OCI-LY1 (cell line): ENCODE results near the gene RAPGEF1.

ENCODE experiments used
- H2AFZ ChIP-seq: fragments of 200-600 bp; sonication (generic), shearing (Covaris generic); 2 replicates; pipeline ENCODE4 v1.6.0; 2014; ENCODE audit warnings: antibody characterized with exemption, mild to moderate bottlenecking, low read length
- H3F3A ChIP-seq: fragments of 200-600 bp; sonication (generic), shearing (Covaris generic); 2 replicates; pipeline ENCODE4 v1.6.0; 2014; ENCODE audit warnings: mild to moderate bottlenecking, antibody characterized with exemption, low read length, moderate library complexity; ENCODE audit not compliant: insufficient read depth
- H3K27ac ChIP-seq: fragments of 200-600 bp; sonication (generic); 2 replicates; pipeline ENCODE4 v1.5.1; 2014; ENCODE audit warnings: low read length, mixed run types, mild to moderate bottlenecking, low read depth; ENCODE audit not compliant: poor library complexity, severe bottlenecking
- H3K27me3 ChIP-seq: fragments of 200-600 bp; sonication (generic); 2 replicates; pipeline ENCODE4 v1.6.0; 2014; ENCODE audit warnings: antibody characterized with exemption, mild to moderate bottlenecking, low read length, moderate library complexity; ENCODE audit not compliant: insufficient read depth
- H3K36me3 ChIP-seq: fragments of 200-600 bp; sonication (generic); 2 replicates; pipeline ENCODE4 v1.6.1; 2014; ENCODE audit warnings: mild to moderate bottlenecking, antibody characterized with exemption, low read length, moderate library complexity, mixed read lengths; ENCODE audit not compliant: insufficient read depth
- H3K4me1 ChIP-seq: fragments of 200-600 bp; sonication (generic); 2 replicates; pipeline ENCODE4 v1.5.1; 2014; ENCODE audit warnings: mild to moderate bottlenecking, low read length, moderate library complexity; ENCODE audit not compliant: insufficient read depth, severe bottlenecking
- H3K4me2 ChIP-seq: fragments of 200-600 bp; sonication (generic), shearing (Covaris generic); 2 replicates; pipeline ENCODE4 v1.6.1; 2014; ENCODE audit warnings: low read length
- H3K4me3 ChIP-seq: fragments of 200-600 bp; sonication (generic); 2 replicates; pipeline ENCODE4 v1.5.1; 2014; ENCODE audit warnings: low read length, low read depth, mild to moderate bottlenecking, mixed read lengths; ENCODE audit not compliant: poor library complexity, severe bottlenecking
- H3K79me2 ChIP-seq: fragments of 200-600 bp; shearing (Covaris generic); 2 replicates; pipeline ENCODE4 v1.6.1; 2016; ENCODE audit warnings: mixed run types, low read length, mixed read lengths; ENCODE audit not compliant: insufficient read depth
- H3K9ac ChIP-seq: fragments of 200-600 bp; sonication (generic), shearing (Covaris generic); 2 replicates; pipeline ENCODE4 v1.6.1; 2014; ENCODE audit warnings: mild to moderate bottlenecking, low read length, mixed read lengths
- H3K9me2 ChIP-seq: fragments of 200-600 bp; sonication (generic), shearing (Covaris generic); 2 replicates; pipeline ENCODE4 v1.6.1; 2014; ENCODE audit warnings: low read depth, mild to moderate bottlenecking, low read length, mixed read lengths
- H3K9me3 ChIP-seq: fragments of 200-600 bp; shearing (Covaris generic); 2 replicates; pipeline ENCODE4 v1.6.1; 2014; ENCODE audit warnings: low read length, mixed read lengths
- H4K20me1 ChIP-seq: fragments of 200-600 bp; sonication (generic), shearing (Covaris generic); 2 replicates; pipeline ENCODE4 v1.6.0; 2016; ENCODE audit warnings: mild to moderate bottlenecking, low read length; ENCODE audit not compliant: insufficient read depth
- EZH2 ChIP-seq: fragments of 200-600 bp; sonication (generic), shearing (Covaris generic); IDR thresholded peaks from 2 replicates; pipeline ENCODE4 v1.8.0; 2017; ENCODE audit warnings: borderline replicate concordance, mixed run types, mild to moderate bottlenecking, antibody characterized with exemption, low read length, moderate library complexity, mixed read lengths
- TF ChIP-seq, protein P1 (sequence below): fragments of 200-600 bp; sonication (generic), shearing (Covaris generic); IDR thresholded peaks from 2 replicates; pipeline ENCODE4 v1.5.1; 2017; ENCODE audit warnings: mild to moderate bottlenecking, antibody characterized with exemption, low read length, moderate library complexity, mixed read lengths

RAPGEF1 gene

DNA sequence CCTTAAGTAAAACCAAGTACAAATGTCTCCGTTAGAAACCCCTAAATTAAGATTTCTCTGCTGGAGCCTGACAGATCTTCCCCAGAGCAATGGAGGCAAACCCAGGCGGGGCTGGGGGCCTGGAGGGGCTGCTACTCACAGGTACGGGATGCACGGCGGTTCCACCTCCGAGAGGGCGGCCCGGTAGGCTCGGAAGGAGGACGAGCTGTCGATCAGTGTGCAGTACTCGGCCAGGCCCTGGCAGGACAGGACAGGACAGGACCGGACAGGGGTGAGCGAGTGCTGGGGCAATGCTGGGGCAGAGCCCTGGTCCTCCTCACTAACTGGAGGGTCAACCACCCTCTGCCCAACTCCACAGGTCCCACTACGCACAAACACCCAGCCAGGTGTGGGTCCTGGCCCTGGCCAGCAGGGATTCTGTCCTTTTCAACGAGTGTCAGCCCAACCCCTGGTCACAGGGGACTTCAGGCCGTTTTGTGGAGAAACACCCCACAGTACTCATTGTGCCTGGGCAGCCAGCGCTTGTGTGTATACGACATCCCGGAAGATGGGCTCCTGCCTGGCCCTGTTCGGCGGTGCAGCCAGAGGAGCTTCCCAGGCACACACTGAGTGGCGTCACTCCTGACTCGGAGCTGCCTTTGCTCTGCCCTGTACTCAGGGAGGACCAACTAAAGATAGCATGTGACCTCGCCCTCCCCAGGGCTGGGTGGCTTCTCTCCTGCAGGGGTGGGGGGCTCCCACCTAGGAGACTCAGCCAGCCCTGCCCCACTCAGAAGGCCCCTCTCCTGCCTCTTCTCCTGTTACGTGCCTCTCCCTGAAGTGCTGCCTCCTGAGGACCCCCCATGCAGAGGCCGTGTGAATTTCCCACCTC is 157.2 kb downstream of the RAPGEF1 start:
- peaks cover 85% of the 10 kb centered on the region for H3K36me3 ChIP-seq
- no peak overlapping the region for H3K4me2 ChIP-seq
- H3K9ac ChIP-seq = no peak overlapping the region
- no peak overlapping the region for H2AFZ ChIP-seq
- no peaks in the 10 kb centered on the region for H3F3A ChIP-seq
- no peaks in the 10 kb centered on the region for H3K27me3 ChIP-seq
- no peak overlapping the region for H3K27ac ChIP-seq
- H3K79me2 ChIP-seq = no peaks in the 10 kb centered on the region
- peaks cover 7% of the 10 kb centered on the region for H3K4me1 ChIP-seq
- H3K4me3 ChIP-seq = no peak overlapping the region
- no peaks in the 10 kb centered on the region for H3K9me3 ChIP-seq
- no peaks in the 10 kb centered on the region for H3K9me2 ChIP-seq
- no peaks in the 10 kb centered on the region for H4K20me1 ChIP-seq
- TF ChIP-seq, protein P1, sequence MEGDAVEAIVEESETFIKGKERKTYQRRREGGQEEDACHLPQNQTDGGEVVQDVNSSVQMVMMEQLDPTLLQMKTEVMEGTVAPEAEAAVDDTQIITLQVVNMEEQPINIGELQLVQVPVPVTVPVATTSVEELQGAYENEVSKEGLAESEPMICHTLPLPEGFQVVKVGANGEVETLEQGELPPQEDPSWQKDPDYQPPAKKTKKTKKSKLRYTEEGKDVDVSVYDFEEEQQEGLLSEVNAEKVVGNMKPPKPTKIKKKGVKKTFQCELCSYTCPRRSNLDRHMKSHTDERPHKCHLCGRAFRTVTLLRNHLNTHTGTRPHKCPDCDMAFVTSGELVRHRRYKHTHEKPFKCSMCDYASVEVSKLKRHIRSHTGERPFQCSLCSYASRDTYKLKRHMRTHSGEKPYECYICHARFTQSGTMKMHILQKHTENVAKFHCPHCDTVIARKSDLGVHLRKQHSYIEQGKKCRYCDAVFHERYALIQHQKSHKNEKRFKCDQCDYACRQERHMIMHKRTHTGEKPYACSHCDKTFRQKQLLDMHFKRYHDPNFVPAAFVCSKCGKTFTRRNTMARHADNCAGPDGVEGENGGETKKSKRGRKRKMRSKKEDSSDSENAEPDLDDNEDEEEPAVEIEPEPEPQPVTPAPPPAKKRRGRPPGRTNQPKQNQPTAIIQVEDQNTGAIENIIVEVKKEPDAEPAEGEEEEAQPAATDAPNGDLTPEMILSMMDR = no peak
- no peak for TF ChIP-seq EZH2

DNA sequence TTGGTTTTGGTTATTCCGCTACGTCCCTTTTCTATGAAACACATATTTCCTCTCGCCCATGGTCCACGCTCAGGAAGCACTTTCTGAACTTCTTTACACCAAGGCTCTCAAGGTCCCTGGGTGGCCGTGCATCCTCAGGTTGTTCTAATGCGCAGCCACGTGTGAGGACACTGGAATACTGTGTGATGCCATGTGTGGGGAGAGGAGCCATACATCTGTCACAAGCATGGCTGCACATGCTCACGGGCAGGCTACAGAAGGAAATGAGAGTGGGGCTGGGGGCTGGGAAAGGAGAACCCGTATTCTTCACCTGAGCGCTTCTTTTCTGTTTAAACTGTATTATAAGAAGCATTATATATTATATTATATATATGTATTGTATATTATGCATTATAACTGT is 157.8 kb downstream of the RAPGEF1 start:
- H3K9me3 ChIP-seq = no peaks in the 10 kb centered on the region
- TF ChIP-seq, protein P1 = no peak
- TF ChIP-seq EZH2 = no peak

DNA sequence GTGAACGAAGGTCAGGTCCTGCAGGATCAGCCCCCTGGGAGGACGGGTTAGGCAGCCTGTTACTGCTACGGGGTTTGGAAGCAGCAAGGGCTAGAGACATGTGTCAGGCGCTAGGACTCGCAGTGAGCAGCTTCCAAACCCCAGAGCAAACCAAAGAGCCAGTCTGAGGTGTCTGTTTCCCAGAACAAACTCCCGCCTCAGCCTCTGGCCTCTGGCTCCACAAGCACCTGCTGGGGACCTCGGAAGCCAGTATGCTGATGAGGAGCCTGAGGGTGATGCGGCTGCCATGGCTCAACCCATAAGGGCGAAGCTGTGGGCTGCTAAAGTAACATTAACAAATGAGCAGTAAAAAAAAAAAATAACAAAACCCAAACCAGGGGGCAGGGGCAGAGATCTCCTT is 159.5 kb downstream of the RAPGEF1 start:
- H3K79me2 ChIP-seq = no peaks in the 10 kb centered on the region
- H3K4me3 ChIP-seq = no peak overlapping the region
- H4K20me1 ChIP-seq = no peaks in the 10 kb centered on the region
- H3F3A ChIP-seq = no peaks in the 10 kb centered on the region
- H3K36me3 ChIP-seq = peaks cover 97% of the 10 kb centered on the region
- H3K27me3 ChIP-seq = no peaks in the 10 kb centered on the region
- H3K9me2 ChIP-seq = no peaks in the 10 kb centered on the region
- no peak overlapping the region for H3K9ac ChIP-seq
- no peak overlapping the region for H3K4me2 ChIP-seq
- peaks cover 7% of the 10 kb centered on the region for H3K4me1 ChIP-seq
- no peaks in the 10 kb centered on the region for H3K9me3 ChIP-seq
- TF ChIP-seq, protein P1 = no peak
- no peak for TF ChIP-seq EZH2
- H2AFZ ChIP-seq = no peak overlapping the region
- no peak overlapping the region for H3K27ac ChIP-seq

More for the DNA sequence above, 157.8 kb downstream of the RAPGEF1 start:
- Histone ChIP-seq H3K9ac (no peak overlapping the region), H3K4me1 (peaks cover 7% of the 10 kb centered on the region), H3K4me3 (no peak overlapping the region), H3K27me3 (no peaks in the 10 kb centered on the region), H3K4me2 (no peak overlapping the region), H3F3A (no peaks in the 10 kb centered on the region), H4K20me1 (no peaks in the 10 kb centered on the region), H3K36me3 (peaks cover 85% of the 10 kb centered on the region), H2AFZ (no peak overlapping the region), H3K9me2 (no peaks in the 10 kb centered on the region), H3K79me2 (no peaks in the 10 kb centered on the region), H3K27ac (no peak overlapping the region)
